ENCODE results near the gene MMADHC.

- no peak for TF ChIP-seq CTCF (IDR thresholded peaks at IDR 0.05)
- no peak for TF ChIP-seq POLR2AphosphoS5 (IDR thresholded peaks at IDR 0.05)
- no peak for TF ChIP-seq POLR2A (IDR thresholded peaks at IDR 0.05)
- no peak for TF ChIP-seq EP300 (IDR thresholded peaks at IDR 0.05; ENCODE audit: low read depth)
Measured at GRCh38 chr2:149606251-149606811, 18.8 kb upstream of the MMADHC start.

Measured in transverse colon (tissue), 4 donors.